Raji (cell line): ENCODE results near the gene DDX42.
A peak's percentile ranks its signal among the peaks of the same experiment; 100 is the strongest.

ENCODE experiments used
- POLR2A ChIP-seq: IDR thresholded peaks from 2 replicates; pipeline ENCODE4 v1.6.1; 2011; ENCODE audit warnings: low read depth, low read length, control low read depth; ENCODE audit not compliant: insufficient read depth

DDX42 gene

GRCh38 chr17:63837962-63838600 lies 64.1 kb downstream of the DDX42 start:
- no peak for TF ChIP-seq POLR2A

- TF ChIP-seq POLR2A: no peak
These were observed 64.7 kb downstream of the DDX42 start for GRCh38 chr17:63838631-63839171.

GRCh38 chr17:63840591-63841349 lies 66.8 kb downstream of the DDX42 start:
- no peak for TF ChIP-seq POLR2A

- no peak for TF ChIP-seq POLR2A
These were observed 67.6 kb downstream of the DDX42 start for GRCh38 chr17:63841350-63842172.

GRCh38 chr17:63842173-63842539 lies 68.2 kb downstream of the DDX42 start:
- no peak for TF ChIP-seq POLR2A

- peak; percentile 67 for TF ChIP-seq POLR2A
These were observed 68.8 kb downstream of the DDX42 start, which contains the start of gene SMARCD2 for GRCh38 chr17:63842540-63843386. SMARCD2 (minus strand) TSS chr17:63842685; CDS start chr17:63842674, 11 bp downstream.

- no peak for TF ChIP-seq POLR2A
These were observed 70.1 kb downstream of the DDX42 start for GRCh38 chr17:63843910-63844677.

- no peak for TF ChIP-seq POLR2A
These were observed 71.5 kb downstream of the DDX42 start for GRCh38 chr17:63845509-63845908.

- no peak for TF ChIP-seq POLR2A
These were observed 73.7 kb downstream of the DDX42 start for GRCh38 chr17:63847525-63848249.

GRCh38 chr17:63848834-63849689 lies 75.1 kb downstream of the DDX42 start:
- TF ChIP-seq POLR2A: no peak

- no peak for TF ChIP-seq POLR2A
These were observed 76.4 kb downstream of the DDX42 start for GRCh38 chr17:63850401-63850800.

GRCh38 chr17:63853260-63853659 lies 79.3 kb downstream of the DDX42 start:
- no peak for TF ChIP-seq POLR2A
